B cell (primary cell): ENCODE measurements around the gene G6PC3. TPM values are rescaled to one million over a fixed set of nuclear protein-coding genes. Genes with fewer than 3 reads are reported as not detected.
A peak's percentile ranks its signal among the peaks of the same experiment; 100 is the strongest.

Source experiments
- ATAC-seq: fragments of 200-7000 bp; cut with Tn5 transposase; one replicate; pipeline ENCODE4 v1.10.0; 2021; ENCODE audit warnings: low read depth, mild to moderate bottlenecking, moderate number of reproducible peaks, moderate library complexity
- CTCF ChIA-PET: fragments of 350-600 bp; sonication (Branson Sonifier 250); formaldehyde crosslinking; loops from one replicate; lab custom pipeline; 2021; ENCODE audit warnings: antibody characterized with exemption, inconsistent platforms; lab: Charles Lee
- POLR2A ChIA-PET: fragments of 350-600 bp; sonication (Branson Sonifier 250); formaldehyde crosslinking; loops from one replicate; lab custom pipeline; 2021; ENCODE audit warnings: antibody characterized with exemption; lab: Charles Lee
- DNase-seq: peaks from one replicate; pipeline ENCODE4 v3.0.0; 2013
- H2AFZ ChIP-seq: 2 replicates; pipeline ENCODE4 v1.6.1; 2012; ENCODE audit warnings: mild to moderate bottlenecking, low read depth, low read length; ENCODE audit not compliant: insufficient read depth, poor library complexity, severe bottlenecking
- H3K27ac ChIP-seq, 2 donors: 1 replicate in 1 of 2; 2 replicates in 1 of 2; pipeline ENCODE4 v1.5.1; 2012 to 2013; ENCODE audit warnings: low read length in 2 of 2, mild to moderate bottlenecking in 2 of 2, moderate library complexity in 1 of 2
- H3K27me3 ChIP-seq, 4 experiments: fragments of 200-600 bp in 1 of 4; sonication (generic) in 1 of 4; replicated peaks in 1 of 4; 1 replicate in 2 of 4; 2 replicates in 2 of 4; pipeline versions ENCODE4 v1.6.1 to v1.7.0; 2013 to 2016; ENCODE audit warnings: low read length in 3 of 4, mild to moderate bottlenecking in 2 of 4, mixed read lengths in 1 of 4, moderate library complexity in 1 of 4; ENCODE audit not compliant: insufficient read depth in 4 of 4, control insufficient read depth in 3 of 4; ENCODE audit errors: control extremely low read depth in 1 of 4
- H3K36me3 ChIP-seq, 2 experiments: replicated peaks in 1 of 2; 1 replicate in 1 of 2; 2 replicates in 1 of 2; pipeline versions ENCODE4 v1.6.1 to v1.7.1; 2013; ENCODE audit warnings: low read length in 1 of 2; ENCODE audit not compliant: insufficient read depth in 2 of 2, control insufficient read depth in 1 of 2; ENCODE audit errors: control extremely low read depth in 1 of 2, extremely low read depth in 1 of 2
- H3K4me1 ChIP-seq, 2 donors: fragments of 200-600 bp in 1 of 2; sonication (generic) in 1 of 2; 1 replicate in 1 of 2; 2 replicates in 1 of 2; pipeline versions ENCODE4 v1.5.1 to v1.6.1; 2013 to 2017; ENCODE audit warnings: low read length in 2 of 2; ENCODE audit not compliant: control insufficient read depth in 2 of 2, insufficient read depth in 2 of 2
- H3K4me2 ChIP-seq: replicated peaks from 2 replicates; pipeline ENCODE3; 2012; ENCODE audit warnings: mild to moderate bottlenecking, low read depth, low read length; ENCODE audit not compliant: poor library complexity, severe bottlenecking
- H3K4me3 ChIP-seq, 5 experiments: fragments of 200-600 bp in 1 of 5; sonication (generic) in 1 of 5; 1 replicate in 3 of 5; 2 replicates in 2 of 5; pipeline versions ENCODE4 v1.5.1 to v1.7.0; 2011 to 2016; ENCODE audit warnings: low read length in 4 of 5, mild to moderate bottlenecking in 4 of 5, low read depth in 2 of 5, control low read depth in 1 of 5, moderate library complexity in 1 of 5; ENCODE audit not compliant: insufficient read depth in 1 of 5; ENCODE audit errors: control extremely low read depth in 1 of 5, extremely low read depth in 1 of 5
- H3K79me2 ChIP-seq: fragments of 200-600 bp; sonication (generic); one replicate; pipeline ENCODE4 v1.6.0; 2016; ENCODE audit warnings: low read length; ENCODE audit not compliant: control insufficient read depth, insufficient read depth
- H3K9ac ChIP-seq: fragments of 200-600 bp; sonication (generic); 2 replicates; pipeline ENCODE4 v1.6.1; 2017; ENCODE audit warnings: mild to moderate bottlenecking, low read length, moderate library complexity
- H3K9me3 ChIP-seq, 3 donors: one replicate each; pipeline versions ENCODE4 v1.6.1 to v1.7.1; 2013; ENCODE audit warnings: low read length in 2 of 3; ENCODE audit not compliant: control insufficient read depth in 2 of 3, insufficient read depth in 1 of 3; ENCODE audit errors: control extremely low read depth in 1 of 3
- H4K20me1 ChIP-seq: 2 replicates; pipeline ENCODE4 v1.6.0; 2012; ENCODE audit warnings: mild to moderate bottlenecking, low read length; ENCODE audit not compliant: insufficient read depth, control insufficient read depth, poor library complexity, severe bottlenecking
- H3K27ac Mint-ChIP-seq: one replicate; pipeline ENCODE4 v1.8.0; 2021; ENCODE audit warnings: mixed read lengths
- H3K27me3 Mint-ChIP-seq: one replicate; pipeline ENCODE4 v1.8.0; 2021; ENCODE audit warnings: mixed read lengths
- H3K4me1 Mint-ChIP-seq: one replicate; pipeline ENCODE4 v1.8.0; 2021; ENCODE audit warnings: mixed read lengths
- H3K4me3 Mint-ChIP-seq: one replicate; pipeline ENCODE4 v1.8.0; 2021; ENCODE audit warnings: mixed read lengths
- H3K9me3 Mint-ChIP-seq: one replicate; pipeline ENCODE4 v1.8.0; 2022; ENCODE audit warnings: mixed read lengths; ENCODE audit not compliant: insufficient read depth
- EZH2 ChIP-seq: IDR thresholded peaks from 2 replicates; pipeline ENCODE4 v1.6.1; 2012; ENCODE audit warnings: borderline replicate concordance, low read depth, mild to moderate bottlenecking, moderate library complexity, low read length; ENCODE audit not compliant: insufficient read depth, poor library complexity, severe bottlenecking
- WGBS: methylation state at CpG from one replicate; pipeline ENCODE4 v1.1.5; 2013; ENCODE audit warnings: missing lambda C conversion rate; ENCODE audit not compliant: insufficient coverage; 5-methylcytosine and 5-hydroxymethylcytosine counted together
- intact Hi-C: fragments of 100-400 bp; cut with micrococcal nuclease; formaldehyde crosslinking; loops from one replicate; pipeline ENCODE4 v1.10.0; 2022
- polyA plus RNA-seq: library from polyadenylated mRNA; depleted of rRNA; stranded (reverse); fragments of >200 nt; gene quantifications from 2 replicates; pipeline ENCODE4 v1.2.3, GENCODE V29; 2012
- total RNA-seq, 2 donors: library from RNA; stranded (reverse); fragments of 120-200 nt in 1 of 2; gene quantifications; 1 replicate in 1 of 2; 2 replicates in 1 of 2; pipeline versions ENCODE4 v1.2.3 to v1.2.4, GENCODE V29; 2013 to 2022
- TF ChIP-seq, protein P1 (sequence below): fragments of 200-600 bp; IDR thresholded peaks from one replicate; pipeline ENCODE4 v1.8.0; 2022; ENCODE audit warnings: antibody characterized with exemption, mild to moderate bottlenecking

G6PC3 gene
- total and polyA plus RNA-seq, 2 donors (not counting 1 experiment from before 2014, with no cell fraction given) = 24.3 to 28.5 TPM

DNA sequence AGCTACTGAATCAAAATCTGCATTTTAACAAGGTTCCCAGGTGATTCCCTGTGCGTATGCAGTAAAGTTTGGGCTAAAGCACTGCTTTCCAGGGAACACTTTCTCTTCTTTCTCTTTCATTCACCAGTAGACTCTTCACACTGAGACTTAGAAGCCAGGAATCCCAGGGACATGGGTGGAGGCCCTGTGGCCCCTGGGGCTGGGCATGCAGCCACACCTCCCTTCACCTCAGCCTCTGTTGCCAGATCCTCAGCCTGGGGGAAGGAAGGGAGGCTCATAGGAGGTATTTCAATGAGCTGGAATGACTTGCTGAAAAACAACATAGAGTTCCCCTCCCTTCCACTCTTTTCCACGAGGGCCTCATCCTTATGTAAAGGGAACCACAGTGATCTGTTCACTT, 1.2 kb downstream of the G6PC3 start:
- intact Hi-C loops = loop anchor here (2.0 kb wide), 1 partner anchor 253 kb away; the partner anchor contains the start of gene SLC25A39
- H3K36me3 ChIP-seq = peaks cover 0 to 23% of the 10 kb centered on the region in 2 experiments
- no peak overlapping the region for H3K9ac ChIP-seq
- peaks cover 29% of the 10 kb centered on the region for H3K4me1 Mint-ChIP-seq
- H3K4me3 ChIP-seq = no peak overlapping the region
- peak overlapping the region; percentile 82 for H3K27ac Mint-ChIP-seq
- H3K4me3 Mint-ChIP-seq = peak overlapping the region; percentile 84
- ChIA-PET CTCF (interaction anchor here (1.3 kb wide), 1 partner anchor 12 kb away, joined by 3 read pairs; no protein-coding TSS in a partner anchor), POLR2A (interaction anchor here (0.6 kb wide), 1 partner anchor 30 kb away, joined by 5 read pairs; no protein-coding TSS in a partner anchor)
- peaks cover 19 to 25% of the 10 kb centered on the region in 2 donors for H3K4me1 ChIP-seq
- ATAC-seq (no peak), DNase-seq (no peak)
- no peaks in the 10 kb centered on the region for H3K27me3 ChIP-seq
- H3K4me2 ChIP-seq = peak overlapping the region; percentile 90
- H3K27me3 Mint-ChIP-seq = no peaks in the 10 kb centered on the region
- WGBS = 71% methylated on average over 2 of the region's 2 CpGs
- H2AFZ ChIP-seq = no peak overlapping the region
- peaks cover 24% of the 10 kb centered on the region for H3K79me2 ChIP-seq
- H4K20me1 ChIP-seq = no peaks in the 10 kb centered on the region
- no peaks in the 10 kb centered on the region for H3K9me3 ChIP-seq
- H3K9me3 Mint-ChIP-seq = no peaks in the 10 kb centered on the region
- peak overlapping the region in 1 of 2 donors; percentile 65 for H3K27ac ChIP-seq
- TF ChIP-seq, protein P1, sequence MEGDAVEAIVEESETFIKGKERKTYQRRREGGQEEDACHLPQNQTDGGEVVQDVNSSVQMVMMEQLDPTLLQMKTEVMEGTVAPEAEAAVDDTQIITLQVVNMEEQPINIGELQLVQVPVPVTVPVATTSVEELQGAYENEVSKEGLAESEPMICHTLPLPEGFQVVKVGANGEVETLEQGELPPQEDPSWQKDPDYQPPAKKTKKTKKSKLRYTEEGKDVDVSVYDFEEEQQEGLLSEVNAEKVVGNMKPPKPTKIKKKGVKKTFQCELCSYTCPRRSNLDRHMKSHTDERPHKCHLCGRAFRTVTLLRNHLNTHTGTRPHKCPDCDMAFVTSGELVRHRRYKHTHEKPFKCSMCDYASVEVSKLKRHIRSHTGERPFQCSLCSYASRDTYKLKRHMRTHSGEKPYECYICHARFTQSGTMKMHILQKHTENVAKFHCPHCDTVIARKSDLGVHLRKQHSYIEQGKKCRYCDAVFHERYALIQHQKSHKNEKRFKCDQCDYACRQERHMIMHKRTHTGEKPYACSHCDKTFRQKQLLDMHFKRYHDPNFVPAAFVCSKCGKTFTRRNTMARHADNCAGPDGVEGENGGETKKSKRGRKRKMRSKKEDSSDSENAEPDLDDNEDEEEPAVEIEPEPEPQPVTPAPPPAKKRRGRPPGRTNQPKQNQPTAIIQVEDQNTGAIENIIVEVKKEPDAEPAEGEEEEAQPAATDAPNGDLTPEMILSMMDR = no peak
- no peak for TF ChIP-seq EZH2

DNA sequence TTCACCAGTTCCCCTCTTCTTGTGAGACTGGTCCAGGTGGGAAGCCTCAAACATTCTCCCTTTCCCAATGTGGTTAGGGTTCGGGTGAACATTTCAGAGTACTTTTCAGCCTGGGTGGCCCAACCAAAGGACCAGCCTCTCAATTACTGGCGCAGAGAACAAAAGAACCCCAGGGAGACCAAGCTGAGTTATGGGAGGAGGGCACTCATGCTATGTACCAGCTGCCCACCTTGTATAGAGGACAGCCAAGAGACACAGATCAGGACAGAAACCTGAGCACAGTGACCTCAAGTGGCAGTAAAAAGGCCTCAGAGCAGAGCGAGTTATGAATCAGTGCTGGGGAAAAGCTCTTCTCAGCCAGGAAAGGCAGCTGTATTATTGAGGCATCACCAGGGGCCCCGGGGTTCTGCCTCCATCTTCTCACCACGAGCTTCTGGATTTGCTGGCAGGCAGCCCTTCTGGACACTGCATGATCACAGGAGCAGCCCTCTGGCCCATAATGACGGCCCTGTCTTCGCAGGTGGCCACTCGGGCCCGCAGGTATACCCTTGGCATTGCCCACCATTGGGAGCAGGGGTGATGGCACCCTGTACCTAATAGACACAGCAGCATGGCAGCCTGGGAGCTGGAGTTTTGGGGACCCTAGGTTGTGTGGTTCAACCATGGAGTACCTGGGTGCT, 3.8 kb downstream of the G6PC3 start:
- Mint-ChIP-seq H3K4me1 (peaks cover 19% of the 10 kb centered on the region), H3K9me3 (no peaks in the 10 kb centered on the region), H3K4me3 (no peak overlapping the region), H3K27ac (no peak overlapping the region), H3K27me3 (no peaks in the 10 kb centered on the region)
- H3K27ac ChIP-seq = no peak overlapping the region
- no peak overlapping the region for H3K4me3 ChIP-seq
- H3K79me2 ChIP-seq = peaks cover 5% of the 10 kb centered on the region
- H3K4me2 ChIP-seq = no peak overlapping the region
- intact Hi-C loops = no loop called here
- no peaks in the 10 kb centered on the region for H3K9me3 ChIP-seq
- 95% methylated on average over 9 of the region's 9 CpGs for WGBS
- no peak overlapping the region for H2AFZ ChIP-seq
- ATAC-seq = no peak
- H3K9ac ChIP-seq = no peak overlapping the region
- DNase-seq = no peak
- POLR2A ChIA-PET = no interaction called here
- CTCF ChIA-PET = interaction anchor here (1.2 kb wide), 1 partner anchor 11 kb away, joined by 3 read pairs; no protein-coding TSS in a partner anchor
- H4K20me1 ChIP-seq = no peaks in the 10 kb centered on the region
- peaks cover 0 to 47% of the 10 kb centered on the region in 2 experiments for H3K36me3 ChIP-seq
- peaks cover 11 to 19% of the 10 kb centered on the region in 2 donors for H3K4me1 ChIP-seq
- no peaks in the 10 kb centered on the region for H3K27me3 ChIP-seq
- no peak for TF ChIP-seq EZH2
- TF ChIP-seq, protein P1 = no peak
